GM19468 (cell line): ENCODE data around the gene ST6GALNAC3.
A peak's percentile ranks its signal among the peaks of the same experiment; 100 is the strongest.

Experiments used
- ATAC-seq: cut with Tn5 transposase; IDR thresholded peaks from one replicate; pipeline ENCODE4 v1.9.1; 2021; ENCODE audit warnings: mild to moderate bottlenecking, moderate library complexity, moderate number of reproducible peaks; ENCODE audit not compliant: unreplicated experiment; ENCODE audit errors: extremely low read depth

Gene ST6GALNAC3

DNA sequence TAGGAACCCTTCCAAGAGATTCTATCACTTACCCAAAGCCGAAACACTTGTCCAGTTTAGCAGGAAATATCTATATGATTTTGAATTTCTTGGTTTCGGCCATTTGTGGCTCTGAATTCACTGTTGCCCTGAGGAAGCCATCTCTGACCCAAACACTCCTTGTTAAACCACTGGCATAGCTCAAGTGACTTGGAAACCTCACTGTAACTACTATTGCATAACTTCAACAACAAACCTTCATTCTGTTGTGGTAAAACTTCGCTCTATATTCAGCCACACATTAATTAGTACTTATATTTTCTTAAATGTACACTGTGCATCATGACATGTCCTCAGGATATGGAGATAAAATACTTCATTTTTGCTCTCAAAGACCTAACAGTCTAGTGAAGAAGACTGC lies 63.2 kb downstream of the ST6GALNAC3 start:
- no peak for ATAC-seq

DNA sequence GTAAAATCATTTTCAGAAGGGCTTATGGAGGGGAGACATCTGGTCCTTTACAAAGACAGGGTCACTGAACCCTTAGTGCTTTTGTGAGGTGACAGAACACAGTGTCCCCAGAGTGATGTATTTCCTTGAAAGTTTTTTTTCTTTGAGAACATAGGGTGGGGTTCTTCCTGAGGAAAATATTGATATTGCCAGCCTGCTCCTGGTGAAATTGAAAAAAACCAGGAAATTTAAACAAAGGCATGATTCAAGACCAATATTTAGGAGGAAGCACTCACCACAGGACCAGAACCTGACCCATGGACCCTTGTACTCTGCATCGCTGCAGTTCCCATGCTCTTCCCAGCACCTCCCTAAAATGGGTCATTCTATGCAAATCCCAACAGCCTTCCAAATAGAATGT lies 63.7 kb downstream of the ST6GALNAC3 start:
- ATAC-seq: no peak

DNA sequence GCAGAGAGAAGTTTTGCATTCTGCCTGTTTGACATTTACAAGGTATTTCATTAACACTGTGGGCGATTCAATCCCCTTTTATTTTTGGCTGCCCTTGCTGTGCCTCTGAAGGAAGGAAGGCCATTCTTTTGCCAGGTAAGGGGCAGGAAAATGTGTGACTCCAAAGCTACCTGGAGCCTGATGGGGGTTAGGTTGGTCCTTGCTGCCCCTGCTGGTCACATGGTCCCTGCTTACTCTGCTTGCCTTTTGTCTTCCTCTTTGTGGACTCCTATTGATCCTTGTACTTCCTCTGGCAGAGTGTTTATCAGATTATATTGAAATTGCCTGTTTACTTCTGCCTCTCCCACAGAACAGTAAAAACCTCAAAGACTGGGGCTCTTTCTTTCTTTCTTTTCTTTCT lies 65.7 kb downstream of the ST6GALNAC3 start:
- no peak for ATAC-seq

DNA sequence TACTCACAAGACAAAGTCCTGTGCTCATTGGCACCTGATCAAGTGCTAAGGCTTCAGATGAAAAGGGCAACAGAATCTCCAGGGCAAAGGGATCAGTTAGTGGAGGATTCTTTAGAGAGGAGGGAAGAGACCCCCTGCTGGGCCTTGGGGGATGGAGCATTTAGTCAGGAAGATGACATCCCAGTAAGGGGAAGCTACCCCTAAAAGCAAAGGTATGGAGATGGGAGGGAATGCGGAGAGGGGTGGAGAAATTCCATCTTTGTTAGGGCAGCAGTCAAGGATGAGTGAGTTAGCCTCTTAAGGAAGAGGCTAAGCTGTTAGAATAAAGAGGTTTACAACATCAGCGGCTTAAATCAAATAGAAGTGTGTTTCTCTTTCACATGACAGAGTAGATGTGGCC lies 67.4 kb downstream of the ST6GALNAC3 start:
- no peak for ATAC-seq

DNA sequence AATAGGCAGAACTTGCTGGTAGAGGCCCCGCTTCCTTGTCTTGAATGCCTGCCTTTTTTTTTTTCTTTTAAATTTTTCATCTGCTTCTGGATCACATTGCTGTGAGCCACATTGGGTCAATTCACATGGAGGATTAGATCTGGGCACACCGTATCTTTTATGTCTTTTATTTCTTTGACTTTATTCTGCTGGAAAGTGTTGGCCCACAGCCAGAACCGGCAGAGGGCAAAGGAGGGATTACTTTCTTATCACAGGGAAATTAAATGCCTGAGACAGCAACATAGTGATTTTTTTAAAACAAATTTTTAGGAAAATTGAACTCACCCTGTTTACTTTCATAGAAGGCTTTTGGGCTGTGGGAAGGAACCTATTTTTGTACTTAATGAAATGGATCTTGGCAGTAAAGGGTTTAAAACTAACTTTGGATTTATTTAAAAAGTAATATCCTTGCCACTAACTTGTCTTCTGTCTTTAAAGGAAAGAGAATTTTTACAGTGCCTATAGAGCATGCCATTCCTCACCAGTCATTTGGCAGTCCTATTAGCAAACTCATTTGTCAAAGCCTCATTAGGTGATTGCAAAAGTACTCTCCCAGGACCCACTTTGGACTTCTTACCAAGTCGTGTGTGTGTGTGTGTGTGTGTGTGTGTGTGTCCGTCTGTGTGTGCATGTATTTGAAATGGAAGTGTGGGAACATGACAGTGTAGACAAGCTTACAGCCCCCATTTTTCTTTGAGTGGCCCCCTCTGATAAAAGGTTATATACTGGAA lies 68.4 kb downstream of the ST6GALNAC3 start:
- ATAC-seq: no peak

DNA sequence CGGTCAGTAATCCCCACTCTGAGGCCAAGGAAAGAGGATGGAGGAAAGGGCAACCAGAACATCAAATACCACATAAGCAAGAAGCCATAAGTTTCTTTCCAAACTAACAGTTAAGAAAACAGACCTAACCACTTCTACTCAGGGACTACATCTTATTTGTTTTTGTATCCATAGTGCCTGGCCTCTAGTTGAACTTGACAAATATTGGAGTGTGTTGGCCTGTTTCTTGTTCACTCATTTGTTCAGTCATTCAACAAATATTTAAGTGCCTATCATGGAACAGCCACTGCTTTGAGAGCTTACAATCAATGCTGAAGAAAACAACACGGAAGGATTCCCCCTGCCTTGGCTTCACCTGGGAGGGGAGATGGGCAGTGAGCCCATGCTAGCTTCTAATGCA lies 69.7 kb downstream of the ST6GALNAC3 start:
- ATAC-seq: no peak

DNA sequence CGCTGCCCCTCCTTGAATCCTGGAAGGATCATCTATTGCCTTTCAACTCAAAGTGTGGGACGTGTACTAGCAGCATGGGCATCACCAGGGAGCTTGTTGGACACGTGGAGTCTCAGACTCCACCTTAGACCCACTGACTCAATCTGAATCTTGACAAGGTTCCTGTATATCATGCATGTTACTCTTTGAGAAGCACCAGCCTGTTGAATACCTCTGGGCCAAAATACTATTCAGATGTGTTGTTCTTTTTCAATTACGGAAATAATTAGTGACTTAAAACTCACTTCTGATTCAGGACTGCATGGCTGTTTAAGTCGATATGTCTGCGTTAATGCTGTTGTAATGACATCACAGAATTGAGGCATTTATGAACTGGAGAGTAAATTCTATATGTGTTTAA lies 70.8 kb downstream of the ST6GALNAC3 start:
- no peak for ATAC-seq

DNA sequence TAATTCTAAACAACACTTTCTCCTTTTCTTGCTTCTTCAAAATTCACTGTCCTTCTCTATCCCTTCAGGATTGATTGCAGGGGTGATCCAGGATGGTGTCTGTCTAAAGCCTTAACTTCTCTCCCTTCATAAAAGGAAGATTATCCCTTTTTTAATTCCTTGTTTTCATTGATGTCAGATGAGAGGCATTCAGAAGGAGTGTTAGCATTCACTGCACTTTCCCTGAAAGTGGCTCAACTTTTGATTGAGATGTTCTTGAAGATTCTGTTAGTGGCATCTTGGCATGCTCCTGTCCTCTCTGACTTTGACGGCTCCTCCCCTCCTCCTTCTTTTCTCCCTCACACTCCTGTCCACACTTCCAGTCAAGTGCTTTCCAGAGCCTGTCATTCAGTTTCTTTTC lies 71.6 kb downstream of the ST6GALNAC3 start:
- no peak for ATAC-seq

DNA sequence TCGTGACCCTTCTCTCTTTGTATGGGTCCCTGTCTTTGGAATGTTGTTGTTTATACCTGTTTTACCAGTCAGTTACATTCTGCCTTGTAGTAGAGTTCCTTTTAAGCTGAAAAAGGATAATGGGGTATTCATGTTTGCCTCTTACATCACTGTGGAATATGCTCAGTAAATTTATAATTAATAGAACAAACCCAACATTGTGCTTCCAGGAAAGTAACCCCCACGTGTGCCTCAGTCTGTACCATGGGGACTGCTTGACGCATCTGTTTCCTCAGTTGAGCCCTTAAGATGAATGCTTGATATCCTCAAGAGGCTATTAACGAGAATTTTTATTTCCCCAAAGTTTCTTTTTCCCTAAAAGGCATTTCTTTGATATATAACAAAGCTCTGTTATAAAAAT lies 73.4 kb downstream of the ST6GALNAC3 start:
- ATAC-seq: no peak

DNA sequence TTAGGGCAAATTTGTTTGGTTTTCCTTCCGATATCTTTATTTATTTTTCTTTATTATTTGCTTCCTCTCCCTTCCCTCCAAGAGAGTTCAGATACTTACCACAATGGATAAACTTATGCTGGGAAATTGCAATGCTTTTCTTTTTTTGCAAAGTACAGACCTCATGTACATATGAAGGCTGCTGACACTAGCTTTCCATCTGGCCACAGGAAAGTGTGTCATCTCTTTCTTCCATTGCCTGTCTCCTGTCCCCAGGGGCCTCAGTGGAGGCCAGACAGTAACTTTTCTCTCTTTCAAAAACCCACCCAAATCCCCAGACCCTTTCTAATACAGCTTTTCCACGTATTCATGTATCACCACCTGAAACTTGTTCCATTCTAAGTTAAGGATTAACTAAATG lies 73.9 kb downstream of the ST6GALNAC3 start:
- no peak for ATAC-seq

DNA sequence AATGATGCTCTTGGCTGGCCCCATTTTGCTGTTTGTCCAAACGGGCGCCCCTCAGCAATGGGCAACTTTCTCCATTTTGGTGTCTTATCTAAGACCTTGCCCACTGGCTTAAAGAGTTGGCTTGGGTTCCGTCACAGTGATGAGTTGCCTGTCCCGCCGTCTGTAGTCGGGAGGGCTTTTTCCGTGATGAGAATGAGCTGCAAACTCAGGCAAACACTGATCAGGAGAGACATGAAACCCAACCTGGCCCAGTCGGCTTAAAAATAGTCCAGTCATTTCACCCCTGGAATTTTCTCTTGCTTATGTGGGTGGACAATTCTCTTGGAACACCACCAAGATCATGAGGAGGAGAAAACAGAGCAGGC lies 79.3 kb downstream of the ST6GALNAC3 start:
- ATAC-seq: no peak

DNA sequence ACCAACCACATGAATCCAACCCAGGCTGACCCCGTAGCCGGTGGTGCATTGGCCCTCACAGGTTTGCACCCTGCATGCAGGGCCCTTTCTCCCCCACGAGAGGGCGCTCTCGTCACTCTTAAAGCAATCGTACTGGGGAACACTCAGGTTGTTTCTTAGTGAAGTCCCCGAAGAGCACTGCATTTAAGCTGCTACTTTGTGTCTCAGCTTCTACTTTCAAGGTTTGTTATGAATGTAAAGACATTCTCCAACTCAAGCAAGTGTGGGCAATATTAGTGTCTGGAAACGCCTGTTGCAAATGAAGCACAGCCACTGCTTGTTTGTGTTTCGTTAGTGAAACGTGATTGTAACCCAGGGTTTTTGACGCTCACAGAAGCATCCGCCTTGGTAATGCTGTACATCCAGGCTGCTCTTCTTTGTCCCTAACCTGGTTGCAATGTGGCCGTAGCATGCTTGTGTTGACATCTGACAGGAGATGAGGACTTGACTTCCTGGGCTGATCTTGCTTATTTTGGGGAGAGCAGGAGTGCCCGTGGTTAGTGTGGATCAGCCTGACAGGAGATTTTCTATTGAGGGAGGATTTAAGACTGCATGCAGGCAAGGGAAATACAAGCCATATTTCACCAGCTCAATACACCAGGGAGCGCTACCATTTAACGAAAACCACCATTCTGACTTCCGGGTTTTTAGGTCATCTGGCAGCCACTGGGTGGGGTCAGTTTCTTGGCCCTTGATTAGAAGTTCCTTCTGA lies 79.8 kb downstream of the ST6GALNAC3 start:
- peak; percentile 97 for ATAC-seq

DNA sequence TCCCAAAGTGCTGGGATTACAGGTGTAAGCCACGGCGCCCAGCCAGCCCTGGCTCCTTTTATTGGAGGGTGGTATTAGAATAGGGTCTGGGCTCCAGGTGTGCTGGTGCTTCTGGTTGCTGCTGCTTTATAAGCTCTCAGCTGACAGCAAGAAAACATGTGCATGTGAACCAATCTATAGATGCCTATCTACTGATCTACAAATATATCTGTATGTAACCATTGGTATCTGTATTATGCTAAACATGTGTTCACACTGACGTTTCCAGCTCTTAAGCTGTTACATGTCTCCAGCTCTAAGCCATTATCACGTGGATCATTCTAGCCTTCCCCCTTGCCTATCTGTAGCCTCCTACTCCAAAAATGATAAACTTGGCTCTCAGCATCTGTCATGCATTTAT lies 82.4 kb downstream of the ST6GALNAC3 start:
- no peak for ATAC-seq

DNA sequence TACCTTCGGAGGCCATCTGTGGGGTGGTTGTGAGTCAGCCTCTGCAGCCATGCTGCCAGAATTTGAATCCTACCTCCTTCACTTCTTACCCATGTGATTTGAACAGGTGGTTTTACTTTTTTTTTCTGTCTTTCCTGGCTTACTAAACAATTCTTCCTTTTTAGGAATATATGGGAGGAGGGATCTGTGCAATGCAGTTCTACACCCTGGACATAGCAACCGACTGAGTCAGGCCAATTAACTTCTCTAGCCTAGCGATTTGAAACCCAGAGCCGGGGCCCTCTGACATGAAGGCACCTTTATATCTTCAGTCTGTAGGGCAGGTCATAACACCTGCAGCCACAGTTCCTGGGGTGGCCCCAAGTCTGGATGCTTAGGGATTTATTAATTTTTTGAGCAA lies 83.6 kb downstream of the ST6GALNAC3 start:
- no peak for ATAC-seq

DNA sequence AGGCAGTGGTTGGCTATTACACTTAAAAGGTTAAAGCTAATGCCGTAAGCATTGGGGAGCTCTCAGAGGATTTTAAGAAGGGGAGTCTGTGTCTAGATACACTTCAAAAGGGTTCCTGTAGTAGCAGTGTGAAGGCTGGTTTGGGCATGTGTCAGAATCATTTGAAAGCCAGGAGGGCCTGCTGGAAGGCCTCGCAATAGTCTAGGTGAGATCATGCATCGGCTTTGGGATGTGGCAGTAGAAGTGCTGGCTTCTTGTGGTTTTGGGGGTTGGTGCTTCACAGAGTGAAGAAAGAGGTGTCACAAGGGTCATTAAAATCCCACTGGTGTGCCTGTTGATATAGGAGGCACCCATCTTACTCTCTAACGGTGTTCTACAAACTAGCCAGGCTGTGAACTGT lies 85.7 kb downstream of the ST6GALNAC3 start:
- no peak for ATAC-seq

DNA sequence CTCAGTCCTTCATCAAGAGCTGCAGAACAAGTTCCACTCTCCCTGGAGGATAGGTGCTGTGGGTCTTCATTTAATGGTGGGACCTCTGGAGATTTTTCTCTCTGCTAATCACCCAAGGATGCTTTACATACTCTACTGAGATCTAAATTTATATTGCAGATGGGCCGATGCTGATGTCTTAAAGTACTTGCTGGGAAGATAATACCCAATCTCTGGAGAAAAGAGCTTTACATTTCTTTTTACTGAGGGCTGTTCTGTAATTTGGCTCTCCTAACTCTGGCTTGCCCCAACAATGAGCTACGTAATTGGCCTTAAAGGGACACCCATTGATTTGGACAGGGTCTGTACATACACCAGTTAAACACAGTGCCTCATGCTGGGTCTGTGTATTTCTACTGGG lies 86.9 kb downstream of the ST6GALNAC3 start:
- ATAC-seq: no peak

DNA sequence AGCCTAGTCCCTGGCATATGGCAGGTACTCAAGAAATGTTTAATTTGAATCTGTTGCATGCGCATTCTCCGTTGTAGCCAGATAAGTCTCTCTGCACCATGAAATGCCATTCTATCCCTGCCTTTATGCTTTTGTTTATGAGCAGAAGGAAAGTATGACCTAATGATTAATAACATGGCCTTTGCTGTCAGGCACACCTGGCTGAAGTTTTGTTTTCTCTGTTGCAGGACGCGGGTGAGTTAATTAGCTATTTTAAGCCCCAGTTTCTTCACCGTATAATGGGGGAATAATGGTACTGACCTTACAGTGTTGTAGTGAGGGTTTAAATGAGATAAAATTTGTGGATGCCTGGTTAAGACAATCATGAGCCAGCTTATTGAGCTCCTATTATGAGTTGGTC lies 87.7 kb downstream of the ST6GALNAC3 start:
- no peak for ATAC-seq

DNA sequence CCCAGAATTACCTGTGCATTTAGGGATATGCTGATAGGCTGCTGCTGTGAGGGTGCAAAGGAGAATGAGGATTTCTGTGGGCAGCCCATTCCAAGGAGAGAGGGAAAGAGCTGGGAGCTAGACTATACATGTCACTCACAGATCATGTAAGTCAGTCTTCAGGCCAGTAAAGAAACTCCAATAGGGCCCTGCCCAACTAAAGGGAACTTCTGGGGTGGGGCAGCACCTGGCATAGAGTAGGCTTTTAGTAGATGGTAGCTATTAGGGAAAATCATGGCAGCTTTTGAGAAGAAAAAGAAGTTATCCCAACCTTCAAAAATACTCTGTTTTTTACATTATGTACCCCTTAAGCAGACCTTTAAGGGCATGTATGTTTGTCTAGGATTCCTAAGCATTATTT lies 89.6 kb downstream of the ST6GALNAC3 start:
- ATAC-seq: no peak

DNA sequence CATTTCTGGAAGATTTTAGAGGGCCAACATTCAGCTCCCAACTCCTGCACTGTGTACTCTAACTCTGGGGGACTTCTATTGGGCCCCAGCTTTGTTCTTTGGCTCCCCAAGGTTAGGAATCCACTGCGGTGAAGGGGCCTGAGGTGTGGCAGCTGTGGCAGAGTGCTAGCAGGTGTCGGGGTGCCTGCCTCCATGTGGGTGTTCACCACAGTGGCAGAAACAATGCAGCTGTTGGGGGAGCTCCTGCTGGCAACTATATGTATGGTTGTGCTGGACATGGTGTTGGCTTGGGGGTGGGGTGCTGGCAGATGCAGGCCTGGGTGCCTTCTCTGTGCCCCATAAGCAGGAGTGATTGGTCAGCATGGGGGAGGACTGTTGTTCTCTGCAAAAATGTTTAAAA lies 95.5 kb downstream of the ST6GALNAC3 start:
- ATAC-seq: no peak

DNA sequence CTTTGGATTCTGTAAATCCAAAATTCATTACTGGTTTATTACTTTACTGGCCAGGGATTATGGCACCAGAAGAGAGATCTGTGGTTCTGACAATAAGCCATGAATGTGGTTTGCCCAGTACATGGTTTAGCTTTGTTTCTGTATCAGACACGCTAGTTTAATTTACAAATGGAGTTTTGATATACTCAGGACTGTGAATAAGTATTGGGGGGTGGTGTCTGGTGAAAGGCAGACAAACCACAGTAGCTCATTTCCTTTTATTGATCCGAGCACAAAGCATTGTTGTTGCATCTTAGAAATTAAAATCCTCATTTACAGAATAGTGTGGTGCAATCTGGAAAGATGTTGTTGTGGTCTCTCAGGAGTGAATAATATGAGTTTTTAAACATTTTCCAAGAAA lies 96.0 kb downstream of the ST6GALNAC3 start:
- ATAC-seq: no peak

DNA sequence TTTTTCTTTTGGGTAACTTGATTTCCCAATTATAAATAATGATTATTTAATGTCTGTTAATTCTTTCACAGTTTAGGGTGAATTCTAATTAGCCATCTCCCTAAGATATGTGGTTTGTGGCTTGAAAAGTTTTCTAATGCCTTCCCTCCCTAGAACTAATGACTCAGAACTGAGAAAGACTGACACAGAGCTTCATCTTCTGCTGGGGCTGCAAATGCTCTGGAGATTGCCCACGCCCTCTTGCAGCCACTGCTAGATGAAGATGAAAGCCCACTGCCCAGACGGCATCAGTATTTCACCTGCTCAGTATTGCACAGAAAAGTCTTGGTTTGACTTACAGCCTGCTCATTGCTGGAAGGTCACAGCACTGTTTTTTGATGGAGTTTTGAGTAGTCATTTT lies 101.5 kb downstream of the ST6GALNAC3 start:
- ATAC-seq: no peak

DNA sequence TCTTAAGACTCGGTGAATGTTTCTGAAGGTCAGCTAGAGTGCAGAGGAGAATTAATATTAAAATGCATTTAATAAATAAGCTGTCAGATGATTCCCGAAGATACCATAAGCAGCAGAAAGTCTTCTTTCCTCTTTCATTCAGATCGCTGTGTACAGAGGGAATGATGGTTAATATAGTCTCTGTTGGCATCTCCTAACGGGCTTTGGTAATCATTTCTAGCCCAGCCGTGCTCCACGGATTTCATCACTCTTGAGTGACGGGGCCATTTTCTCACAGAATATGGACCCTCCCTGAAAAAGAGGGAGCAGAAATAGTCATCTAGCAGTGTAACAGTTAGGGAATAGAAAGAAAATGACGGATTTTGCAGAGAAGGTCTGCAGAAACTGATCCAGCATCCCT lies 103.1 kb downstream of the ST6GALNAC3 start:
- no peak for ATAC-seq
